Measurements from ENCODE around the gene PAX1. TPM values are rescaled to one million over a fixed set of nuclear protein-coding genes. Genes with fewer than 3 reads are reported as not detected.

PAX1 gene
- total and polyA plus RNA-seq, 2 of the 8 experiments (the other 6 are each of a cell fraction or from before 2014, with no cell fraction given) = not detected

- TF ChIP-seq CHD7 (IDR thresholded peaks at IDR 0.05; ENCODE audit: insufficient replicate concordance, low read length) (no peak), E2F6 (IDR thresholded peaks at IDR 0.05) (no peak), CREB1 (IDR thresholded peaks at IDR 0.05) (no peak)
Observed at GRCh38 chr20:21713901-21714296, 8.4 kb downstream of the PAX1 start (continued).
